Measurements from ENCODE around the gene RPL35. TPM values are rescaled to one million over a fixed set of nuclear protein-coding genes. Genes with fewer than 3 reads are reported as not detected.

RPL35 gene
- total RNA-seq, 1 donor from 2014 or later = 2,553 TPM

DNA sequence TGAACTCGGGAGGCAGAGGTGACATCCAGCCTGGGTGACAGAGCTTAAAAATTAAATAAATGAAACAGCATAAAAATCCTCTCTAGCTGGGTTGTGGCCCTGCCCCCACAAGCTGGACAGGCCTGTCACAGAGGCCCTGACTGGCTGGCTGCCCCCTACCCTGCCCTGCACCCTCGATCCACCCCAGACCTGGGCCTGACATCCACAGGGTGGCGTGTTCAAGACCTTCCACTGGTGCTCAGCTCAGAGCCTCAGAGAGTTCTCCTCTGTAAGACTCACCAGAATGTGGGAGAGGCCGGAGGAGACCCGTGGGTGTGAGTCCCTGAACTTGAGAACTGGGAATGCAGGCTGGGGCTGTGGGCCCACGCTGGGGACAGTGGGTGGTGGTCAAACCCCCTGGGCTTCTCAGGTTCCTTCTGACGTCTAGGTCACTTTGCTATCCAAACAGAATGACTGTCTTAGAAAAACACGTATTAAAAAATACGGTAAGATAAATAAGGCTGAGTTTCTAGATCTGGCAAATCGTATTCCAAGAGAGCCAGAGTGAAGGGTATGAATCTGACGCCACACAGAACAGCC lies 18.2 kb downstream of the RPL35 start:
- no peak overlapping the region for H3K27ac Mint-ChIP-seq

GRCh38 chr9:124841075-124841821 lies 20.5 kb downstream of the RPL35 start:
- Mint-ChIP-seq H3K36me3 (no peaks in the 10 kb centered on the region), H3K4me3 (peak overlapping the region; percentile 59), H3K9me3 (no peaks in the 10 kb centered on the region), H3K27ac (peak overlapping the region; percentile 37), H3K27me3 (ENCODE audit: insufficient read depth, low read depth) (peaks cover 7% of the 10 kb centered on the region), H3K4me1 (peaks cover 9% of the 10 kb centered on the region)
- no peak overlapping the region for H3K27ac ChIP-seq
- H3K27me3 ChIP-seq = no peaks in the 10 kb centered on the region
- no peaks in the 10 kb centered on the region for H3K9me3 ChIP-seq (ENCODE audit: low read depth)
- H3K36me3 ChIP-seq = no peaks in the 10 kb centered on the region
- H3K4me1 ChIP-seq = no peaks in the 10 kb centered on the region
- H4K20me1 ChIP-seq (ENCODE audit: low read depth) = no peaks in the 10 kb centered on the region
- H2AFZ ChIP-seq (replicated peaks) = peak overlapping the region; percentile 12
- H3F3A ChIP-seq (ENCODE audit: low read depth) = no peaks in the 10 kb centered on the region
- no peak overlapping the region for H3K9ac ChIP-seq
- TF ChIP-seq EZH2phosphoT487 (IDR thresholded peaks at IDR 0.05) (no peak), EZH2 (IDR thresholded peaks at IDR 0.05) (no peak), CTCF (IDR thresholded peaks at IDR 0.05) (no peak)
- H3K4me2 ChIP-seq = no peak overlapping the region
- no peak for DNase-seq (ENCODE audit: low spot score)
- H3K4me3 ChIP-seq = no peak overlapping the region
- H3K79me2 ChIP-seq (ENCODE audit: low read depth) = no peaks in the 10 kb centered on the region

More for the DNA sequence above, 18.2 kb downstream of the RPL35 start:
- Histone ChIP-seq H3K9me3 (ENCODE audit: low read depth) (no peaks in the 10 kb centered on the region), H3K79me2 (ENCODE audit: low read depth) (no peaks in the 10 kb centered on the region), H3K4me3 (no peak overlapping the region), H3K27me3 (no peaks in the 10 kb centered on the region), H3K36me3 (no peaks in the 10 kb centered on the region), H4K20me1 (ENCODE audit: low read depth) (no peaks in the 10 kb centered on the region), H3F3A (ENCODE audit: low read depth) (no peaks in the 10 kb centered on the region), H3K4me2 (no peak overlapping the region), H3K4me1 (no peaks in the 10 kb centered on the region), H3K27ac (no peak overlapping the region), H3K9ac (no peak overlapping the region), H2AFZ (replicated peaks) (no peak overlapping the region)
- DNase-seq (ENCODE audit: low spot score) = no peak
- Mint-ChIP-seq H3K27me3 (ENCODE audit: insufficient read depth, low read depth) (peaks cover 6% of the 10 kb centered on the region), H3K4me3 (no peak overlapping the region), H3K4me1 (peaks cover 9% of the 10 kb centered on the region), H3K9me3 (no peaks in the 10 kb centered on the region), H3K36me3 (no peaks in the 10 kb centered on the region)
- TF ChIP-seq CTCF (IDR thresholded peaks at IDR 0.05) = no peak

DNA sequence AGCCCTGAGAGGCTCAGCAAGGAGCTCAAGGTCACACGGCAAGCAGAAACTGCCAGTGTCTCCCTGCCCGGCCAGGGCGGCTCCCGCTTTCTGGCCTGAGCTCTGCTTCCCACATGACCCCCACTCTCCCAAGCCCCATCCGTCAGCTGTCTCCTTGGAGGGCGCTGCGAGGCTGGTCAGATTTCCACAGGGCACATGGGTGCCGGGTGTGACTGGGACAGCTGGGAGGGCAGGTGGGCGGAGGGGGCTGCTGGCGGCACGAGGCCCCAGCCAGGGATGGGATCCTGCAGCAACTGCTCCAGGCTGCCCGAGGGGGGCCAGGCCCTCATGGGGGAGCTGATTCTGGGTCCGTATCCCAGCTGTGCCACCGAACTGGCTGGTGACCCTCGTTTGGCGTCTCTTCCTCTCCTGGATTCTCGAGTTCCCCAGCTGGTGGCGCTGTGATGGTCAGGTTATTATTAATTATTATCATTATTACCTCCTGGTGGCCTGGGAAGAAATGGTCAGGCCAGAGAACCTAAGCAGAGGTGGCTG lies 21.4 kb downstream of the RPL35 start:
- Mint-ChIP-seq H3K27me3 (ENCODE audit: insufficient read depth, low read depth) (peaks cover 7% of the 10 kb centered on the region), H3K27ac (no peak overlapping the region), H3K9me3 (no peaks in the 10 kb centered on the region), H3K4me1 (peaks cover 5% of the 10 kb centered on the region), H3K36me3 (no peaks in the 10 kb centered on the region), H3K4me3 (no peak overlapping the region)
- Histone ChIP-seq H3K36me3 (no peaks in the 10 kb centered on the region), H3K4me2 (no peak overlapping the region), H3K4me1 (no peaks in the 10 kb centered on the region), H3K79me2 (ENCODE audit: low read depth) (no peaks in the 10 kb centered on the region), H3K9me3 (ENCODE audit: low read depth) (no peaks in the 10 kb centered on the region), H3K27ac (no peak overlapping the region), H3F3A (ENCODE audit: low read depth) (no peaks in the 10 kb centered on the region), H3K27me3 (no peaks in the 10 kb centered on the region), H3K4me3 (no peak overlapping the region), H2AFZ (replicated peaks) (no peak overlapping the region), H4K20me1 (ENCODE audit: low read depth) (no peaks in the 10 kb centered on the region), H3K9ac (no peak overlapping the region)
- no peak for DNase-seq (ENCODE audit: low spot score)
- TF ChIP-seq EZH2phosphoT487 (IDR thresholded peaks at IDR 0.05) = no peak
- TF ChIP-seq CTCF (IDR thresholded peaks at IDR 0.05) = peak; percentile 49
